Measurements from ENCODE around the gene SYNDIG1.

SYNDIG1 gene

DNA sequence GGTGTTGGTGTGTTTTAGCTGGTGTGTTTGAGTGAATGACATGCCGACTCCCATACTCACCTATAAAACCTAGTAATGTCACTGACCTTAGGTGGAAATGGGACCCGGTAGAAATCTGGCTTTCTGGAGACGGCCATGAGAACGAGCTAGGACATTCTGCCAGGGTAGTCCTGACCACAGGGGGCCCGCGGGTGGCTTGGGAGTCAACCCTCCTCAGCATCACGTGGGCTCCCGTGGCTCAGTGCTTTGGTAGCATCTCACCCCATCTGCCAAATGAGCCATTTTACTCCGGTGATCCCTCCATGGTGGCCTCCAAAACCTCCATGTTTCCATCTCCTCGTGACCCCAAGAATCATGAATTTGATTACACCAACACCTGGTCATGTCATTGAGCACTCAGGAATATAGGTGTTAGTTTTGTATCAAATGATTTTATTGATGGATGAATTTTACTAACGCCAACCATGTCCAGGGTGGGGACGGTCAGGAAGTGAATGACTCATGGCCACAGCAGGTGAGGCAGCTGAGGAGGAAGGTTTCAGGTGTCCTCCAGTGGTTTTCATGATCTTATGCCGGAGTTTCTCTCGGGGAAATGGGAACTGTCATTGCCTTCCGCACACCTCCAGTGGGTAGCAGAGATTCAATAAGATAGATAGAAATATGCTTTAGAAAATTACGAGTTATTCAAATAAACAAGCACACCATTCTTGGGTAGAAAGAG, 195.0 kb downstream of the SYNDIG1 start:
- DNase-seq = no peak

DNA sequence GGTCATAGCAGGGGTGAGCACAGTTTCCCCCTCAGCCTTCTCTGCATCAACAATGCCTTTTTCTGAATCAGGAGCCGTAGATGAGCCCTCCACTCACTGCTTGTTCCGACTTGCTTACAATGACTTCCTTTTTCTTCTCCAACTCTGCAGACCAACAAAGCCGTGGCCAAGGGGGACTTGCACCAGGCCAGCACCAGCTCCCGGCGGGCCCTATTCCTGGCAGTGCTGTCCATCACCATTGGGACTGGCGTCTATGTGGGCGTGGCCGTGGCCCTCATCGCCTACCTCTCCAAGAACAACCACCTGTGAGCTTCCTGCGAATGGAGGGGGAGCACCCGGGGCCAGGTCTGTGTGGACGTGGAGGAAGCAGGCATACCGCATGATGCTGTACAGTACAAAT, 195.8 kb downstream of the SYNDIG1 start:
- no peak for DNase-seq

DNA sequence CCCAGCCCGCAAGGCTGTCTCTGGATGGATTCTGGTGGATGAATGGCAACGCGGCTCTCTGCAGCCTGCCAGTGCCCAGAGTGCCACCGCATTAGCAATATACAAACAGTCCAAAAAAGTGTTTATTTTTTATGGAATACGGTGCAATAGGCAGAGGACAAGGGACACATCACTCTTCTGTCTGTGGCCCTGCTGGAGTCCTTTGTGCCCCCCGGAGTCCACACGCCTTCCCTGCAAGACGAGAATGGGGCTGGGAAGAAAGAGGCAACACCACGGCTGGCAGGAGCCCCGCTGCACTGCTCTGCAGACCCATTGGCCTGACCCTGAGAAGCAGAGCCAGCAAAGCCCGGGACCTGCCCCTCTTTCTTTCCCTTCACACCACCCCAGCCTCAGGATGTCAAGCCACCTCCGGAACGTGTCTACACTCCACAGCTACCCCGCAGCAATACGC, 196.3 kb downstream of the SYNDIG1 start:
- DNase-seq = no peak

DNA sequence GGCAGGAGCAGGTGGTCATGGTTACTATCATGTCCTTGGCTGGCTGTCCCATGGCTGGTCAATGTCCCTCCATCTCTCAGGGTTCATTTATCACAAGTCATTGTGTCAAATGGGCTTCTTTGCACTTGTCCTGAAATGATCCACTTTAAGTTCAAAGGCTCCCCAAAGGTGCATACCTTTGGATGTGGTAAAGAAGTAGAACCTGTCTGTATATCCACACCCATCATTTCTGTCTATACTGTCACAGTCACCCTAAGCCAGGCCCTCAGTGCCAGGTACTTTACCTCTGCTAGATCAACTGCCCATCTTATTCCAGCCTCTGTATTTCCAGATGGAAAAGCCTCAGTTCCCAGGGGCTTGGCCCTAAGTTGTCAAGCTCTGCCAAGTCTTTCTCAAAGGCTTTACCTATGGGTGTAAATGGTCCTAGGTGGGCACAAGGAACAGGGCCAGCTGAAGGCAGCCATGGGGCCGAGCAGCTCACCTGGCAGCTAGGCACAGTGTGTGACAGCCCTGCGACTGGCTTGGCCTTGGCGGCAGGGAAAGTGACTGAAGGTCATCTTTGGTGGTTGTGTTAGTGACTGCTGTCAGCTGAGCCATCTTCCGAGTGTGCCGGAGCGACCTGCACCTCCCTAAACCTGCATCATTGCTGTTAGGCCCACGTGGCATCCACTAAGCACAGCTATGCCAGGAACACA, 198.4 kb downstream of the SYNDIG1 start:
- DNase-seq = no peak

DNA sequence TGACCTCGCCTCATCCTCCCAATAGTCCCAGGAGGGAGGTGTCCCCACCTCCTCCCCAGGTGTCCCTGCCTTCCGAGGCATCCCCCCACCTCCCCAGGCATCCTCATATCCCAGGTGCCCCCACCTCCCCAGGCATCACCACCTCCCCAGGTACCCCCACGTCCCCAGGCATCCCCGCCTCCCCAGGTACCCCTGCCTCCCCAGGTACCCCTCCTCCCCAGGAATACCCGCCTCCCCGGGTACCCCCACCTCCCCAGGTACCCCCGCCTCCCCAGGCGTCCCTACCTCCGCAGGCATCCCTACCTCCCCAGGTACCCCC, 198.9 kb downstream of the SYNDIG1 start:
- no peak for DNase-seq

DNA sequence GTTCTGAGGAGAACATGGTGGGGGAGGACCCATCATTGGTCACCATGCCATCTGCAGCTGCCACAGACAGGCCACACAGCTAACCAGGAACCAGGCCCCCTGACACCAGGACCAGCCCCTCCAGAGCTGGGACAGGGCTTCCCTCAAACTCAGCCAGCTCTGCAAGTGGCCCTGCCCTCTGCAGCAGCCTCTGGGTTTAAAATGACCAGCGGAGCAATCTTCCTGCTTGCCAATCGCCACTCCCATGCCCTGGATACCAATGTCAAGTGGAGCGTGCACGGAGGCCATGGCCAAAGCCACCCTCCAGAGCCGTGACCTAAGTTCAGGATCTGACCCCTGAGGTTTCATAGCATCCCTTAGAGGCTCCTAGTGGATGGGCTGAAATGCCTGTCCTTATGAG, 199.4 kb downstream of the SYNDIG1 start:
- no peak for DNase-seq

DNA sequence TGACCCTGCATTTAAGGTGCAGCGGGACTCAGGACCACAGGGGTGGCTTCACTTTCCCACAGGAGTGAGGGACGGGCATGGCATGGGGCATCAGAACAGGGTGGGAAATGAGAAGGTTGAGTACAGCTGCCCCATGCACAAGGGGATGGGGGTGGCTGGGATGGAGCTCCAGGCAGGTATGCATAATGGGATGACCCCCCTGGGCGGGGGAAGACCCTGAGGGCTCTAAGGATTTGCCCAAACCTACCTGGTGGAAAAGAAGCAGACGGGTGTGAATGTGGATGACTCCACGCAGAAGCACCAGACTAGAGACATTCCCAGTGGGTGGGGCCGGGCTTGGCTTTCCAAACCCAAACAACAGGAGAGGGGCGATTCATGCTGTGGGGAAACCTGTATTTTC, 200.3 kb downstream of the SYNDIG1 start:
- DNase-seq = no peak

DNA sequence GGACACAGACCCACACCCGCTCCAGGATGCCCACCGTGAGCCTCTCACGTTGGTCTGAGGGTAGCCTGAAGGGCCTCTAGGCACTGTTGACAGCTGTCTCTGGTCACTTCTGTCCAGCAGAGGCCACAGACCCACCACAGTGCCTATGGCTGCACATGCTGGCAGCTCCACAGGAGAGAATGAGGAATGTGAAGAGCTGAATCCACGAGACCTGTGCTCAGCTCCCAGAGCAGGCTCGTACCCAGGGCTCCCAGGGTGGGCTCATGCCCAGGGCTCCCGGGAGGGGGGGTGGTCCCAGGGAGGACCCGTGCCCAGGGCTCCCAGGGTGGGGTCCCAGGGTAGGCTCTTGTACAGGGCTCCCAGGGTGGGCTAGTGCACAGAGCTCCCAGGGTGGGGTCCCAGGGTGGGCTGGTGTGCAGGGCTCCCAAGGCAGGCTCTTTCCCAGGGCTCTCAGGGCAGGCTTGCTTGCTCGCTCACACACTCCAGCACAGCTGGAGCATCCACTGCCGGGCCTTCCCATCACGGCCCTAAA, 201.0 kb downstream of the SYNDIG1 start:
- DNase-seq = no peak

DNA sequence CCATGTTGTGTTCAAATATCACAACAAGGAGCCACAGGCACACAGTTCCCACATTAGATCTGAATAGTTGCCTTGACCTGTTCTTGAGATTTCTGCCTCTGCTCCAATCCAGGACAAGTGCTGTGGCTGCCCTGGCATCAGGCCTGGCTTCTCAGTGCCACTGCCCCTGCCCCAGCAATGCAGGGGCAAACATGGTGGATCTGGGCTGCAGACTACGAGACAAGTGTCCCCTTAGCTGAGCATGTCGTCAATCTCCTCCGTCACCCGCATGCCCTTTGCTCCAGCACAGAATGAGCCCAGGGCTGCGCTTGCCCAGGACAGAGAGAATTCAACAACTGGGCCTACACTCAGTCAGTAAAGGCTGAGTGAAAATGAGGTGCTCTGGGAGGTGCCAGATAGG, 201.6 kb downstream of the SYNDIG1 start:
- DNase-seq = no peak

DNA sequence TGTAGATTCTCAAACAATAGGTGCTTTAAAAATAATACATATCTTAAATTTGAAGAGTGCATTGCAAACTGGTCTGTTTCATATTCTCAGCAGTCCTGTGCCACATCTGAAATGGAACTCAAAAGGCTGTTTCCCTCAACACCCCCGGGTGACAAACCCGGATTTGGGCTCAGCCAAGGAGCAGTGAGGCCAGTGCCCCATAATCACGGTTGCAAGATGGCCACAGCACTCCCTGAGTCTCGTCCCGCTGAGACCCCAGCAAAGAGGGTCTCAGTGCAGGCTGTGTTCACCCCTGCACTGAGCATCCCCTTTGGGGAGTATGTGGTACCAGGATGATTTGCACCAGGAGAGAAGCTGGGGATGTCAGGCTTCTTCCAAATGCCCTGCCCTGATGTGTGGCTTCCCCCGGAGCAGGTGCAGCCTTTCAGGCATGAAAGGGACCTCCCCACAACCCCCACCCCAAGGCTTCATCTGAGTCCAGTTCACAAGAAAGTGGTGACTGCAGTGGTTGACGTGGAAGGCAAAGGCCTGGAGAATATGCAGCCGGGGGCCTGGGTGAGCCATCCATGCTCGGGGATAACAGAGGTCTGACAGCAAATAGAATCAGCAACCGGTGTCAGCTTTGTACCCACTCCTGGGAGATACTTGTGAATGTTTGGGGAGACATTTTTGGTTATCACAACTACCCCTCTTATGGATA, 202.9 kb downstream of the SYNDIG1 start:
- DNase-seq = no peak

DNA sequence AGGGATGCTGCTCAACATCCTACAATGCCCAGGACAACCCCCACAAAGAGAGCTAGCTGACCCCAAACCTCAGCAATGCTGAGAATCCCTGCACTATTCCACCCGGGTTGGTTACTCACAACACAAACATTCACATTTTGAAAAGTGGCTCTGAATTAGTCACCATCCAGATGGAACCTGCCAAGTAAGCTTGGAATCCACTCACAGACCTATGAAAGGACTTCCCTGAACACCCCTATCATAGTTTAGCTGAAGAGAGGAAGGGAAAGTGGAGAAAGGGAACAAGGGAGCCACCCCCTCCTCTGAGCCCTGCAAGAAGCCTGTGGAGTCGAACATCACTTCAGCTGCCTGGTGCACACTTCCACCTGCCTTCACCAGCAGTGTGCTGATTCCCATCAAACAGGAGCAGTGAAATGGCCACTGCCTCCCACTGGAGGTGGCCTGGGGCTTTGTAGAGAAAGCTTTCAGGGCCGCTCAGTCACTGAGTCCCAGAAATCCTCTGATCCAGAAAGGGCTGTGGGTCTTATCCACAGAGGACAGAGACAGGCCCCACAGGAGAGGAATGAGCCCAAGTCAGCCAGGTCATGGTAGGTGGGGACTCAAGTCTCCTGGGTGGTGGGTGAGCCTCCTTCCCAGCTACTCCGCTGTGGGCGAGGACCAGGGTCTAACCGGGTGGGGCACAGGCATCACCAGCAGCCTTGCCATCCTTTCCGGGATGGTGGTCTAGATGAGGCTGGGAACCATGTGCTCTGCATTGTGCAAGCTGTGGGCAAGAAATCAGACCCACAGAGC, 203.7 kb downstream of the SYNDIG1 start:
- DNase-seq = no peak

DNA sequence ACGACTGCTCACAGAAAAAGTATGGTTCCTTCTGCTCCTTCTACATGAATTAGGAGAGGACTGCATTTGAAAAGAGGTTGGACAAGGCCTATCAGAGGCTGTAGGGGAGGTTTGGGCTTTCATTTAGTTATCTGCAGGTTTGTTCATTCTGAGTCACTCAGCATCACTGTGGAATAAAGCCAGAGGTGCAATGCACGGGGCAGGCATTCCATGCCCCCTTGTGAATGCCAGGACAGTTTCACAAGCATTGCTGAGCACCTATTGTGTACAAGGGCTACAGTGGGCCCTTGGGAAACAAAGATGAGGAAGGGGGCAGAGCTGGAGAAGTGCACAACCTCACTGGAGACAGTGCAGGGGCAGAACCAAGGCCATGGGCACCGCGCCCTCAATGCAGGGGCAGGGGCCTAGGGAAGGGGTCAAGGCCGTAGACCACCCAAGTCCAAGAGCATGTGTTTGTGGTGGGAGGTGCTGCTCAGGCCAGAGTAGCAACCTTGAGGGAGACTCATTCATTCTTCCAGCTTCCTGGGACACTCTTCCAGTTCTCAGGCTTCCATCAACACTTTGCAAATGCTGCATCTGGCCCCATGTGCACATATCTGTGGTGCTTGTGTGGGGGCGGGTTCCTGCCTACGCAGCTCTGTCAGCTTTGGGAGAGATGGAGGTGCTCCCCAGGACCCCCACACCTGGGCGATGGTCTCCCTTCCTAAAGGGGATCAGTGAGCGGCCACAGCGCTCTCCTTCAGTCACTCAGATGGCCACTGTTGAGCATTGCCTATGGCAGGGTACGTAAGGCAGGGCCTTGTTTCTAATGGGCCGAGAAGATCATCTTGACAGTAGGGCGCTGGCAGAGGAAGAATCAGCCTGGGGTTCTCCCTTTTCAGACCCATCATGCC, 204.5 kb downstream of the SYNDIG1 start:
- no peak for DNase-seq

DNA sequence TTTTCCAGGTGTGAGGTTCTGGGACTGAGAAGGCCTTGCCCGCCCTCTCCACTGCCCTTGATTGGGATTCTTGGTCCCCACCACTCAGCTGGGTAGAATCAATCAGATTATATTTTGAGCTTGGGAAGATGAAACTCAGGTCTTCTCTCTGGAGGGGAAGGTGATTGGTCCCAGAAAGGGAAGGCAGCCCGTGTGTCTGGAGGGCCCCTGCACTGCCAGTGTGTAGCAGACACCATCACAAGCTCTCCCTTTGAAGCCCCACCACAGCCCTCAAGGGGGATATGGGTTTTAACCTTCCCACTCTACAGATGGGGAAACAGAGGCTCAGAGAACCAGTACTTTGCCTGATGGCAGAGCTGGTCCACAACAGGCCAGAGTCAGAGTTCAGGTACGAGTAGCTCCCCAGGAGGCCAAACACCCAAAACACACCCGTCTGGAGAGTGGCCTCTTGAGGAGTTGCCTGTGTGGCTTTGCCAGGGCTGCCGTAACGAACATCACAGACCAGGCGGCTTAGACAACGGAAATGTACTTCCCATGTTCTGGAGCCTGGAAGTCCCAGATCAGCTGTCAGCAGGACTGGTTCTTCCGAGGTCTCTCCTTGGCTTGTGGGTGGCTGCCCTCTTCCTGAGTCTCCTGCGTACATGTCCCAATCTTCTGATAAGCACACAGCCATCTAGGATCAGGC, 205.6 kb downstream of the SYNDIG1 start:
- DNase-seq = no peak

DNA sequence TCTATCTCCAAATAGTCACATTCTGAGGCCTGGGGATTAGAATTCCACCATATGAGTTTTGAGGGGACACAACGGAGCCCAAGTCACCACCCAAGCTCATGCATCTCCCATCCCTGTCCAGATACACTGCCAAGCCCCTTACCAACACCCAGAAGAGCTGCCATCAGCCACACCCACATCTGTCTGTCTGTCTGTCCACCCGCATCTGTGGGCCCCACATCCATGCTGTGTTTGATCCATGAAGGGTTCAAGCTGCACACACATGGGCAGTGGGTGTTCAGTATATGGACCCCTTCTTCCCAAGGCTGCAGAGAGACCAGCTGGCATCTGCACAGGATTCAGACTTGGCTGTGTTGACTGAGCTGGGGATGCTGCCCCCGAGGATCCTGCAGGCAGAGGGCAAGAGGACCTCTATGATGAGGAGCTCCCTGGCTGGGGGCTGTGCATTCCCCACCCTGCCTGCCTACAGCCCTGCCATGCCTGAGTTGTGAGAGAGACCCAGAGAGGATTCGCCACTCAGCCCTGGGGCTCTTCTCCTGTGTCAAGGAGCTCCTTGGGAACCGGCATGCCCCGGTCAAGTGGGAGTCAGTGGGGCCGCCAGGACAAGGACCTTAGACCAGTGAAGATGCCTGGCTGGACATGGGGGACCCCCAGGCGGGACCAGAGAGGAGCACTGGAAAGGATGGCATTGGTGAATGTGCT, 206.4 kb downstream of the SYNDIG1 start:
- DNase-seq = no peak

DNA sequence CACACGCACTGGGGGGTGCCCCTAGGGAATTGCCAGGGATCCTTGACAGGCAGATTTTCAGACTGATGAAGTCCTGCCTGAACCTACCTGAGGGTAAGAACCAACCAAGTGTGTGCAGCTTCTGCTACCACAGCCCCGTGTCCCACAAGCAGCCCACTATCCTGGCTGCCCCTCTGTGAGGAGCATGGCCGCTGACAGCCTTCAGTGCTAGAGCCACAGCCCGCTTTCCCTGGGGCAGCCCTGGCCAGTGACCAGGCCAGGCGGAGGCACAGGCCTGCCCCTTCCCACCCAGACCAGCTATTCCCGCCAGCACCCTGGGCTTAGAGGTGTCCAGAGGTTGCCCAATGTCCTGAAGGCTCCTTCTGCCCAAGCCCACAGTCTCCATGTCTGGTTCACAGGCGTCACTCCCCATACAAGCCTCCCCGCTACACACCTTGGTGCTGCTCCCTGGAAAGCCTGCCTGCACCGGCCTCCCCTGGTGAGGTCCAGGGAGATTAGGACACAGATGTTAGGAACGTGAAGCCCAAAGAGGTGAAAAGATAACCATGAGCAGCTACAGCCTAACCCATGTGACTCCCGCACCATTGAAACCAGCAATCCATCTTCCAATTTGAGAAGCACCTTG, 207.0 kb downstream of the SYNDIG1 start:
- no peak for DNase-seq

DNA sequence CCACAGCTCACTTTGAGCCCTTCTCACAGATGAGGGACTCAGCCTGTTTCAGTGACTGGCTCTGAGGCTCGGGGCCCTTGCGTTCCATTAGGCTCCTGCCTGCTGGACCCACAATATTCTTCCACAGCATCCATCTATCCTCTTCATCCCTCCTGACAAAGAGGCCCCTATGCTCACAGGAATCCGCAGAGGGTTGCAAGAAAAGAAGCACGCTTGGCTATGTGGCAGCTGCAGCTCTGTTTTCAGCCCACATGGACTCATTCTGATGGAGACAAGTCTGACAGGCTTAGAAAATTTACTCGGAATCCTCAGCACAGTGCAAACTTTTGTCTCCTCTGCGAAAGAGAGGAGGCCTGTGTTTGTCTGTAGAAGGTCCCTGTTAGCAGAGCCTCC, 207.5 kb downstream of the SYNDIG1 start:
- DNase-seq = no peak

DNA sequence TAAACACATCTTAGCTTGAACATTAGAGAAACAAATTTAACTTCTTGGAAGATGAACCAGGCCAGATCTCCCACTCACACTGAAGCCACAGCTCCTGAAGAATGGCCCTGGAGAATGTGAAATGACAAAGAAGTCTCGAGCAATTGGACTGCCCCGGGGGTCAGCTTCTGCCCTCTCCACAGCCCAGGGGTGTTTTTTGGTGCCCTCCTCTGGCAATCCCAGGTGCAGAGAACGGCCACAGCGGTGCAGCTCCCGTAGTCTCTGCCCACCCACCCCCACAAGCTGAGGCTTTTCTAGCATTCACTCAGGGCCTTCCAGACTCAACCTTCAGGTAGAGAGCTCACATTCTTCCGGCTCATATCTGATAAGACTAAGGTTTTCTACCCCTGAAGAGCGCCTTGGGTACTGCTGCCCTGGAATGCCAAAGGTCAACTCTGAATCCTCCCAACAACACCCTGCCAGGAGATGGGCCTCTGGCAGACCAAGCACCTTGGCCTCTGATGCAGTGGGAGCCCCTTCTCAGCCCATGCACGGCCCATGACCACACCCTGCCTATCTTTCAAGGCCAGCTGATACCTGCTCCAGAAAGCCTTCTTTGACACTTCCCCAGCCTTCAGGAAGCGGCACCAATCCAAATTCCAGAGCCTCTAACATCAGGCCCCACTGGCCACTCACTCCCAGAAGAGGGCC, 208.3 kb downstream of the SYNDIG1 start:
- no peak for DNase-seq

DNA sequence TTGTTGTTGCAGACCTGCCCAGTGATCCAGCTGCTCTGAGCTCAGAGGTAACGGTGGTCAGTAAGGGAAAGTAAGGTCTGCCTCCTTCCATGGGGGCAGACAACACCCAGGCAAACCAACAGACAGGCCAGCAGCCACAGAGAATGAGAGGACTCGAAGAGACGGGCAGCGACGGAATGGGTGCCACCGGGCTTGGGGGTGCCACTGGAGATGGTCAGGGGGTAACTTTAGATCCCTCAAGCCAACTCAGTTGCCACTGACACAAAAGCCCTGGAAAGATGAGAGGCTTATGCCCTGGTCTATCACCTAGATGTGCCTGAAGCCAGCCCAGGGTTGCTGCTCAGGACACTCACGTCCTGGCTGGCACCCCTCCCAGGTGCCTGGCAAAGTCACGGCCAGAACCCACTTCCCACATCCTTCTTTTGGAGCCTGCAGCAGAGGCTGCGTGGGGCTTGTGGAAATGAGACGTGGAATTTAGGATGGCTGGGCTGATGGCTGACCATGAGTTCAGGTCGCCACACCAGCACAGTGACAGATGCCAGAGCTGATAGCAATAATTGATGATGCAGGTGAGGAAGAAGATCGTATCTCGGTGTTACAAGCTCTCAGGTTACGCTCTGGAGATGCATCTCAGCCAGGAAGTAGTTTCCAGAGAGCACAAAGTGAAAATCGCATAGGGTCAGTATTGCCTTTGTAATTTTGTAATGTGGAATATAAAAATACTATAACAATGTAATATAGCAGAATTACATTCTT, 209.1 kb downstream of the SYNDIG1 start:
- no peak for DNase-seq

All from activated CD4-positive, alpha-beta T cell treated with anti-CD3 and anti-CD28 coated beads, Interleukin-2, amount 50 U/mL, for 1 hour (primary cell).